ENCODE data around the gene SDK1. TPM values are rescaled to one million over a fixed set of nuclear protein-coding genes. Genes with fewer than 3 reads are reported as not detected.

Gene SDK1
- total and polyA plus RNA-seq, 4 donors, result 0.12 to 0.47 (median 0.36) TPM

DNA sequence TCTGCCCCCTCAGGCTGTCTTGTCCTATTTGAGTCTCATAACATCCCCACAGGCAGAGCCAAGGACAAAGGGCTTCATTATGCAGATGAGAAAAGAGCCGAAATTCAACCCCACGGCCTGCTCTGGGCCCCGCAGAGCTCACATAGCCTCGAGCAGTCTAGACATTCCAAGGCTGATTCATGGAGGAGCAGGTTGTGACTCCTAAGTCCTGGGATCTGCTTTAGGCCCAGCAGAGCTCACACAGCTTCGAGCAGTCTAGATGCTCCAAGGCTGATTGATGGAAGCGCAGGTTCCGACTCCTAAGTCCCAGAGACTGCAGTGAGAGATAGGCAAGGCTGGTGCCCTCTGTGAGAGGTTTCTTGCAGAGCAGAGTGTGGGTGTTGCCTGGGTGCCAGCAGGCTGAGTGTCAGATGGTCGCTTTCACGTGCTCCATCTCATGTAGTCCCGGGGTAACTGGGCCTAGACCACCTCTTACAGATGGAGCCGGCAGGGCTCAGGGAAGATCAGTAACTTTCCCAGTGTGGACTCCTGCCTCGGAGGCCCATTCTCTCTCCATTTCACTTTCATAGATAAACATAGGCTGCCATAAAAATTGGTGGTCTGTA lies 944.9 kb downstream of the SDK1 start:
- Histone ChIP-seq H3K9me3 (ENCODE audit: control insufficient read depth in 4 of 4, low read length in 3 of 4) (peaks cover 0 to 3% (median 0%) of the 10 kb centered on the region in 4 donors), H3K27me3 (ENCODE audit: control insufficient read depth in 4 of 4, insufficient read depth in 4 of 4, low read length in 3 of 4) (no peaks in the 10 kb centered on the region), H3K4me1 (ENCODE audit: control insufficient read depth in 4 of 4, insufficient read depth in 4 of 4, low read length in 3 of 4) (no peaks in the 10 kb centered on the region), H3K36me3 (ENCODE audit: control insufficient read depth in 4 of 4, insufficient read depth in 3 of 4, low read depth in 1 of 4, low read length in 3 of 4) (no peaks in the 10 kb centered on the region), H3K27ac (ENCODE audit: low read depth in 1 of 2, low read length in 2 of 2) (no peak overlapping the region), H3K4me3 (ENCODE audit: low read depth in 1 of 3, low read length in 3 of 3) (no peak overlapping the region), H3K9ac (ENCODE audit: low read depth in 1 of 2, low read length in 2 of 2) (no peak overlapping the region)
- TF ChIP-seq JUND (IDR thresholded peaks at IDR 0.05) (no peak), FOXA2 (IDR thresholded peaks at IDR 0.05) (no peak), RAD21 (IDR thresholded peaks at IDR 0.05) (no peak), SP1 (IDR thresholded peaks at IDR 0.05) (no peak), TAF1 (conservative IDR thresholded peaks at IDR 0.05) (no peak), HNF4A (conservative IDR thresholded peaks at IDR 0.05) (no peak), NR2F2 (IDR thresholded peaks at IDR 0.05) (no peak), RXRA (IDR thresholded peaks at IDR 0.05) (no peak), YY1 (IDR thresholded peaks at IDR 0.05) (no peak), EGR1 (IDR thresholded peaks at IDR 0.05; ENCODE audit: low read depth in 2 of 2) (no peak), GABPA (IDR thresholded peaks at IDR 0.05 in 1 of 2, conservative IDR thresholded peaks at IDR 0.05 in 1 of 2) (no peak), FOXA1 (IDR thresholded peaks at IDR 0.05) (no peak)
- TF ChIP-seq, protein P1, sequence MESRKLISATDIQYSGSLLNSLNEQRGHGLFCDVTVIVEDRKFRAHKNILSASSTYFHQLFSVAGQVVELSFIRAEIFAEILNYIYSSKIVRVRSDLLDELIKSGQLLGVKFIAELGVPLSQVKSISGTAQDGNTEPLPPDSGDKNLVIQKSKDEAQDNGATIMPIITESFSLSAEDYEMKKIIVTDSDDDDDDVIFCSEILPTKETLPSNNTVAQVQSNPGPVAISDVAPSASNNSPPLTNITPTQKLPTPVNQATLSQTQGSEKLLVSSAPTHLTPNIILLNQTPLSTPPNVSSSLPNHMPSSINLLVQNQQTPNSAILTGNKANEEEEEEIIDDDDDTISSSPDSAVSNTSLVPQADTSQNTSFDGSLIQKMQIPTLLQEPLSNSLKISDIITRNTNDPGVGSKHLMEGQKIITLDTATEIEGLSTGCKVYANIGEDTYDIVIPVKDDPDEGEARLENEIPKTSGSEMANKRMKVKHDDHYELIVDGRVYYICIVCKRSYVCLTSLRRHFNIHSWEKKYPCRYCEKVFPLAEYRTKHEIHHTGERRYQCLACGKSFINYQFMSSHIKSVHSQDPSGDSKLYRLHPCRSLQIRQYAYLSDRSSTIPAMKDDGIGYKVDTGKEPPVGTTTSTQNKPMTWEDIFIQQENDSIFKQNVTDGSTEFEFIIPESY (IDR thresholded peaks at IDR 0.05), result no peak
- TF ChIP-seq, protein P2, sequence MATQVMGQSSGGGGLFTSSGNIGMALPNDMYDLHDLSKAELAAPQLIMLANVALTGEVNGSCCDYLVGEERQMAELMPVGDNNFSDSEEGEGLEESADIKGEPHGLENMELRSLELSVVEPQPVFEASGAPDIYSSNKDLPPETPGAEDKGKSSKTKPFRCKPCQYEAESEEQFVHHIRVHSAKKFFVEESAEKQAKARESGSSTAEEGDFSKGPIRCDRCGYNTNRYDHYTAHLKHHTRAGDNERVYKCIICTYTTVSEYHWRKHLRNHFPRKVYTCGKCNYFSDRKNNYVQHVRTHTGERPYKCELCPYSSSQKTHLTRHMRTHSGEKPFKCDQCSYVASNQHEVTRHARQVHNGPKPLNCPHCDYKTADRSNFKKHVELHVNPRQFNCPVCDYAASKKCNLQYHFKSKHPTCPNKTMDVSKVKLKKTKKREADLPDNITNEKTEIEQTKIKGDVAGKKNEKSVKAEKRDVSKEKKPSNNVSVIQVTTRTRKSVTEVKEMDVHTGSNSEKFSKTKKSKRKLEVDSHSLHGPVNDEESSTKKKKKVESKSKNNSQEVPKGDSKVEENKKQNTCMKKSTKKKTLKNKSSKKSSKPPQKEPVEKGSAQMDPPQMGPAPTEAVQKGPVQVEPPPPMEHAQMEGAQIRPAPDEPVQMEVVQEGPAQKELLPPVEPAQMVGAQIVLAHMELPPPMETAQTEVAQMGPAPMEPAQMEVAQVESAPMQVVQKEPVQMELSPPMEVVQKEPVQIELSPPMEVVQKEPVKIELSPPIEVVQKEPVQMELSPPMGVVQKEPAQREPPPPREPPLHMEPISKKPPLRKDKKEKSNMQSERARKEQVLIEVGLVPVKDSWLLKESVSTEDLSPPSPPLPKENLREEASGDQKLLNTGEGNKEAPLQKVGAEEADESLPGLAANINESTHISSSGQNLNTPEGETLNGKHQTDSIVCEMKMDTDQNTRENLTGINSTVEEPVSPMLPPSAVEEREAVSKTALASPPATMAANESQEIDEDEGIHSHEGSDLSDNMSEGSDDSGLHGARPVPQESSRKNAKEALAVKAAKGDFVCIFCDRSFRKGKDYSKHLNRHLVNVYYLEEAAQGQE (IDR thresholded peaks at IDR 0.05), result no peak
- TF ChIP-seq, protein P3, sequence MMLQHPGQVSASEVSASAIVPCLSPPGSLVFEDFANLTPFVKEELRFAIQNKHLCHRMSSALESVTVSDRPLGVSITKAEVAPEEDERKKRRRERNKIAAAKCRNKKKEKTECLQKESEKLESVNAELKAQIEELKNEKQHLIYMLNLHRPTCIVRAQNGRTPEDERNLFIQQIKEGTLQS (IDR thresholded peaks at IDR 0.05), result no peak
- TF ChIP-seq, protein P4, sequence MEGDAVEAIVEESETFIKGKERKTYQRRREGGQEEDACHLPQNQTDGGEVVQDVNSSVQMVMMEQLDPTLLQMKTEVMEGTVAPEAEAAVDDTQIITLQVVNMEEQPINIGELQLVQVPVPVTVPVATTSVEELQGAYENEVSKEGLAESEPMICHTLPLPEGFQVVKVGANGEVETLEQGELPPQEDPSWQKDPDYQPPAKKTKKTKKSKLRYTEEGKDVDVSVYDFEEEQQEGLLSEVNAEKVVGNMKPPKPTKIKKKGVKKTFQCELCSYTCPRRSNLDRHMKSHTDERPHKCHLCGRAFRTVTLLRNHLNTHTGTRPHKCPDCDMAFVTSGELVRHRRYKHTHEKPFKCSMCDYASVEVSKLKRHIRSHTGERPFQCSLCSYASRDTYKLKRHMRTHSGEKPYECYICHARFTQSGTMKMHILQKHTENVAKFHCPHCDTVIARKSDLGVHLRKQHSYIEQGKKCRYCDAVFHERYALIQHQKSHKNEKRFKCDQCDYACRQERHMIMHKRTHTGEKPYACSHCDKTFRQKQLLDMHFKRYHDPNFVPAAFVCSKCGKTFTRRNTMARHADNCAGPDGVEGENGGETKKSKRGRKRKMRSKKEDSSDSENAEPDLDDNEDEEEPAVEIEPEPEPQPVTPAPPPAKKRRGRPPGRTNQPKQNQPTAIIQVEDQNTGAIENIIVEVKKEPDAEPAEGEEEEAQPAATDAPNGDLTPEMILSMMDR (IDR thresholded peaks at IDR 0.05; ENCODE audit: low read depth, low read length, missing input control), result no peak
- TF ChIP-seq, protein P5, sequence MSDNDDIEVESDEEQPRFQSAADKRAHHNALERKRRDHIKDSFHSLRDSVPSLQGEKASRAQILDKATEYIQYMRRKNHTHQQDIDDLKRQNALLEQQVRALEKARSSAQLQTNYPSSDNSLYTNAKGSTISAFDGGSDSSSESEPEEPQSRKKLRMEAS (IDR thresholded peaks at IDR 0.05), result no peak
- DNase-seq (ENCODE audit: low spot score), result no peak
- 93% methylated on average over 12 of the region's 12 CpGs for WGBS

Data from liver (tissue), 9 donors.